Mucosa of descending colon (tissue), 3 donors: ENCODE data around the gene NDUFC1. TPM values are rescaled to one million over a fixed set of nuclear protein-coding genes. Genes with fewer than 3 reads are reported as not detected.
A peak's percentile ranks its signal among the peaks of the same experiment; 100 is the strongest.

Experiments used
- ATAC-seq: fragments of 200-7000 bp; cut with Tn5 transposase; one replicate; pipeline ENCODE4 v1.9.1; 2020; ENCODE audit warnings: mild to moderate bottlenecking, moderate library complexity
- DNase-seq, 3 donors: peaks; one replicate each; pipeline ENCODE4 v3.0.0-alpha.2; 2020
- H3K36me3 ChIP-seq: fragments of 200-600 bp; one replicate; pipeline ENCODE4 v1.8.0; 2021; ENCODE audit warnings: low read depth, mild to moderate bottlenecking
- H3K4me1 ChIP-seq: fragments of 200-600 bp; one replicate; pipeline ENCODE4 v1.8.0; 2021; ENCODE audit warnings: low read depth, mild to moderate bottlenecking
- H3K4me3 ChIP-seq: fragments of 200-600 bp; one replicate; pipeline ENCODE4 v1.8.0; 2021; ENCODE audit warnings: mild to moderate bottlenecking
- H3K9me3 ChIP-seq: fragments of 200-600 bp; one replicate; pipeline ENCODE4 v1.8.0; 2021; ENCODE audit warnings: mild to moderate bottlenecking
- intact Hi-C, 2 donors: fragments of 100-400 bp; cut with DNase I in 1 of 2; cut with micrococcal nuclease in 1 of 2; formaldehyde crosslinking; loops; one replicate each; pipeline versions ENCODE4 v1.11.0 to v1.11.1; 2022; cut with DNase I, micrococcal nuclease
- long read RNA-seq, 2 donors: library from polyadenylated mRNA; unstranded; transcript quantifications; one replicate each; pipeline ENCODE4 v2.0.0, GENCODE V29; 2019 to 2021
- total RNA-seq, 3 donors: library from RNA; stranded (reverse); fragmentation: NEBNext Ultra II Directional in 2 of 3; extraction: Animal tissue kit (Norgen Biotek cat#: 25700) in 2 of 3; gene quantifications; one replicate each; pipeline versions ENCODE4 v1.2.1 to v1.2.4, GENCODE V29; 2021 to 2023
- TF ChIP-seq, protein P1 (sequence below): fragments of 200-600 bp; IDR thresholded peaks from one replicate; pipeline ENCODE4 v1.8.0; 2022; ENCODE audit warnings: antibody characterized with exemption, mild to moderate bottlenecking
- donor health status: DM: no; HTN: no; CAD: no; lungs with moderate emphysema.
- donor health status: DM: no; HTN: no; CAD: no.
- donor health status: DM: no; HTN: yes; CAD: no.

Gene NDUFC1
- 10 to 100 TPM; 68.0 to 89.3 (median 85.8) TPM for total RNA-seq
- long read RNA-seq, donor 1, transcript NDUFC1-209 (5 exons, 1,198 nt): major isoform, 6 of 64 reads
- long read RNA-seq, donor 1, partial matches to known transcripts: 47 of 64 reads
- long read RNA-seq, donor 1, other reads (novel, unspliced or antisense): 5 of 64 reads
- long read RNA-seq, donor 2, transcript NDUFC1-209 (5 exons, 1,198 nt): major isoform, 8 of 137 reads
- long read RNA-seq, donor 2, transcript NDUFC1-210 (5 exons, 725 nt): minor isoform, 6 of 137 reads
- long read RNA-seq, donor 2, partial matches to known transcripts: 108 of 137 reads
- long read RNA-seq, donor 2, other reads (novel, unspliced or antisense): 7 of 137 reads

DNA sequence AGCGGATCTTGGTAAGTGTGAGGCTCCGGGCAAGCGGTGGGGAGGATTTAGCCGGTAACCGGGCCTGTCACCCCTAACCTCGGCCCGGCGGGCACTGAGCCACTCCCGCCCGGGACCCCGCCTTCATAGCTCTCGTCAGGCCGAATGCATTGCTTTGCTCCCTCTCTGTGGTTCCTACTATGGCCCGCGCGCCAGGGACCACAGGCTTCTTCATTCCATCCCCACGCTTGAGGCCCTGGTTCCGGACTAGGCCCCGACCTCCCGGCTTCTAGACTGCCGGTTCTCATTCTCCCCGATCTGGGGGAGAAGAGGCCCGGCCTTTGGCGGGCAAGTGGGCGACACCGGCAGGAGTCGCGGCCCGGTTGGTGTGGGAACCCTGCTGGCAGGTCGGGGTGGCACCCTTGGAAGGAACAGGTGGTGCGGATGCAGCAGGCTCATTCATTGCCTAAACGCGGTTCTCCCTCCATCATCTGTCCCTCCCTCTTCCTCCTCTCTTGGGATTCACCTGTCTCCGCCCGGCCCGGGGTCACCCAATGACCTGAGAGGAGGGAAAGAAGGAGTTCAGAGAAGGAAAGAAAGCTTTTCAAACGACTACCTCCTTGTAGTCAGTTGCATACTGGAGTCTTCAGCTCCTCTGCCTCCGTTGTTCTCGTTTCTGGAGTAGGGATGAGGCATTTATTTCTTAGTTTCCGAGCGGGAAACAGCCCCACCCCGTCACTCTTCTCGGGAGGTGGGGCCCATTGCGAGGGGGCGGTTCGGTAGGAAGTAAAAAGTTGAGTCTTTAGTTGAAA, at the start of gene NDUFC1:
NDUFC1 (minus strand) TSS at position 657 of the 791 bp plus-strand sequence. CDS start 6,679 bp downstream, outside the sequence.
- Histone ChIP-seq H3K4me1 (peaks cover 21% of the 10 kb centered on the region), H3K9me3 (no peaks in the 10 kb centered on the region), H3K36me3 (peaks cover 5% of the 10 kb centered on the region), H3K4me3 (peak within 1 kb of the TSS; percentile 94)
- intact Hi-C loops: no loop called here
- TF ChIP-seq, protein P1, sequence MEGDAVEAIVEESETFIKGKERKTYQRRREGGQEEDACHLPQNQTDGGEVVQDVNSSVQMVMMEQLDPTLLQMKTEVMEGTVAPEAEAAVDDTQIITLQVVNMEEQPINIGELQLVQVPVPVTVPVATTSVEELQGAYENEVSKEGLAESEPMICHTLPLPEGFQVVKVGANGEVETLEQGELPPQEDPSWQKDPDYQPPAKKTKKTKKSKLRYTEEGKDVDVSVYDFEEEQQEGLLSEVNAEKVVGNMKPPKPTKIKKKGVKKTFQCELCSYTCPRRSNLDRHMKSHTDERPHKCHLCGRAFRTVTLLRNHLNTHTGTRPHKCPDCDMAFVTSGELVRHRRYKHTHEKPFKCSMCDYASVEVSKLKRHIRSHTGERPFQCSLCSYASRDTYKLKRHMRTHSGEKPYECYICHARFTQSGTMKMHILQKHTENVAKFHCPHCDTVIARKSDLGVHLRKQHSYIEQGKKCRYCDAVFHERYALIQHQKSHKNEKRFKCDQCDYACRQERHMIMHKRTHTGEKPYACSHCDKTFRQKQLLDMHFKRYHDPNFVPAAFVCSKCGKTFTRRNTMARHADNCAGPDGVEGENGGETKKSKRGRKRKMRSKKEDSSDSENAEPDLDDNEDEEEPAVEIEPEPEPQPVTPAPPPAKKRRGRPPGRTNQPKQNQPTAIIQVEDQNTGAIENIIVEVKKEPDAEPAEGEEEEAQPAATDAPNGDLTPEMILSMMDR: no peak
- ATAC-seq: peak; percentile 57
- DNase-seq: peak; percentile 66 to 80 (median 70)

DNA sequence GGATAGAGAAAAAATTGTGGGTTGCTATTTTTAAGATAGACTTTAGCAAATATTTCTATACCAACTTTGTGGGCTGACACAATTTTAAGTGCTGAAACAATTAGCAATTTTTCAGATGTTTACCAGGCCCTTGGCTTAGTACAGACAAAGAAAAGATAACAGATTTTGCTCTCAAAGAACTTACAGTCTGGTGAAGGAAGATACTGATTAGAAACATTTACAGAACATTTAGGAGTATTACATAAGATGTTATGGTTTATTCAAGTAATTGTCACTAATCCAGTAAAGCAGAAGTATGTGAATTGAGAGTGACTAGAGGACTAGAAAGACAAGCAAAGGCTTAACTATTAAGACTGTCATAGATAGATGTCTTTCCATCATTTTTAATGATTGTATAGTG, 35.3 kb upstream of the NDUFC1 start:
- Histone ChIP-seq H3K36me3 (no peaks in the 10 kb centered on the region), H3K4me1 (no peaks in the 10 kb centered on the region), H3K4me3 (no peak overlapping the region), H3K9me3 (no peaks in the 10 kb centered on the region)
- intact Hi-C loops: no loop called here
- TF ChIP-seq, protein P1: no peak
- ATAC-seq (no peak), DNase-seq (no peak)

DNA sequence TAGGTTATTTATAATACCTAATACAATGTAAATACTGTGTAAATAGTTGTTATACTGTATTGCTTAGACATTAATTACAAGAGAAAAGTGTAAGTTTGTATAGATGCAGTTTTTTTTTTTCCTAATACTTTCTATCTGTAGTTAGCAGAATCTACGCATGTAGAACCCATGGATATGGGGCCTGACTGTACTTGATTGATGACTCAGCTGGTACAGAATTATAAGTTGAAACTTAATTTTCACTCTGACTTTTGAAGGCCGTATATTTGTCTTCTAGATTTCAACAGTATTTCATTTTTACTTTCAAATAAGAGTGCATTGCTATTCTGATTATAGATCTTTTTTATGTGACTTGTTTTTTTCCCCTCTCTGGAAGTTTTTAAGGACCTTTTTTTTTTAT, 30.8 kb upstream of the NDUFC1 start:
- ATAC-seq: no peak
- H3K9me3 ChIP-seq: no peaks in the 10 kb centered on the region
- H3K4me3 ChIP-seq: no peak overlapping the region
- intact Hi-C loops: no loop called here
- no peak for DNase-seq
- H3K4me1 ChIP-seq: no peaks in the 10 kb centered on the region
- TF ChIP-seq, protein P1: no peak
- no peaks in the 10 kb centered on the region for H3K36me3 ChIP-seq

DNA sequence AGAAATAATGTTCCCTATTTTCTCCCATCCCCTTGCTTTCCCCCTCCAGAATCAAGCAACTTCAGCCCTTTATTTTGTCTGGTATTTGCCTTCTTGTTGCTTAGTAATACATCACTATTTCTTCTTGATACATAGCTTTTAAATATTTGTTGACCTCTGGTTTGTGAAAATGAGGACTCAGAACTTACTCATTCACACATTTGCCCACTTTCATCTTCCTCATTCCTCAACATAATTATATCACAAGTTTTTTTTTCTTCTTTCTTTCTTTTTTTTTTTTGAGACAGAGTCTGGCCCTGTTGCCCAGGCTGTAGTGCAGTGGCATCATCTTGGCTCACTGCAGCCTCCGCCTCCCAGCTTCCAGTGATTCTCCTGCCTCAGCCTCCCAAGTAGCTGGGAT, 28.9 kb upstream of the NDUFC1 start:
- H3K9me3 ChIP-seq: no peaks in the 10 kb centered on the region
- no peak for DNase-seq
- intact Hi-C loops: no loop called here
- no peaks in the 10 kb centered on the region for H3K36me3 ChIP-seq
- no peaks in the 10 kb centered on the region for H3K4me1 ChIP-seq
- H3K4me3 ChIP-seq: no peak overlapping the region
- no peak for ATAC-seq
- TF ChIP-seq, protein P1: no peak

DNA sequence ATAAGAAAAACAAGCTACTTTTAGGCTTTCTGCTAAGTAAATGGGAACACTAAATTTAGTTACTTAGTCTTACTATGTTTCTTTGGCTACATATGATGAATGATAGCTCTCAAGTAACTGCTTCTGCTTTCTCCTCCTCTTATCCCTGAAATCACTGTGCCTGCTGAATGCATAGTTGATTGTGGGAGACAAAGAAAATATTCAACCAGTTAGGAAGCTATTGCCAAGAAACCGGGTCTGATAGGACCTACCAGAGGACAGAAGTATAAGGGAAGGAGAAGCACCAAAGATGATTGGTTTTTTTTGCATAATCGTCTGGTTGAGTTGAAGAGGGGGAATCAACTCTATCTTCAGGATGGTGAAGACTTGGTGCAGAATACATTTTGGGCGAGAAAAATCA, 28.0 kb upstream of the NDUFC1 start:
- no peak for DNase-seq
- H3K4me3 ChIP-seq: no peak overlapping the region
- no peaks in the 10 kb centered on the region for H3K9me3 ChIP-seq
- intact Hi-C loops: no loop called here
- H3K4me1 ChIP-seq: no peaks in the 10 kb centered on the region
- H3K36me3 ChIP-seq: no peaks in the 10 kb centered on the region
- TF ChIP-seq, protein P1: no peak
- ATAC-seq: no peak
